ENCODE measurements around the gene DEPDC5.

DEPDC5 gene

DNA sequence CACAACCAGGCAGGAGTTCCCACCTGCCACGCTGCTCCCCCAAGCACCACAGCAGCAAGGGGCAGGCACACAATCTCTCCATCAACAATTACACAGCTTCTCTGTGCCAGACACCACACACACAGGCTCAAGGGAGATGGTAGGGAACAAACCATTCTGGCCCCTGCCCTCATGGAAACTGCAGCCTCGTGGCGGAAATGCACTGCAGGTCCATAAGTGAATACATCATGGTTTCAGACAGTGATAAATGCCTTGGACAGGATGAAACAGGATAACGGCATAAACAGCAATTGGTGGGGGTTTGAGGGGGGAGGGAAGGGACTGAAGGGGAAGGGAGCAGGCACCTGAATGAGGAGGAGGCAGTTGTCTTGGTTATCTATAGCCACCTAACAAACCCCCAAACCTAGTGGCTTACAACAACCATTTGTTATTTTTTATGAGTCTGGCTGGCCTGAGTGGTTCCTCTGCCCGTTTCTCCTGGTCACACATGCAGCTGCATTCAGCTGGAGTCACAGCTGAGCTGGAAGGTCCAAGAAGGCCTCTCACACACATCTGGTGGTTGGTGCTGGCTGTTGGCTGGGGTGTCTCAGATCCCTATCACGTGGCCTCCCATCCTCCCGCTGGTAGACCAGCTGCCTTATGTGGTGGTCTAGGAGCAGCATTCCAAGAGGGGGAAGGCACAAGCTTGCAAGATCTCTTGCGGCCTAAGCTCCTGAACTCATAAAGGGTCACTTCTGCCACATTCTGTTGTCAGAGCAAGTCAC is 175.5 kb downstream of the DEPDC5 start:
- DNase-seq = no peak

DNA sequence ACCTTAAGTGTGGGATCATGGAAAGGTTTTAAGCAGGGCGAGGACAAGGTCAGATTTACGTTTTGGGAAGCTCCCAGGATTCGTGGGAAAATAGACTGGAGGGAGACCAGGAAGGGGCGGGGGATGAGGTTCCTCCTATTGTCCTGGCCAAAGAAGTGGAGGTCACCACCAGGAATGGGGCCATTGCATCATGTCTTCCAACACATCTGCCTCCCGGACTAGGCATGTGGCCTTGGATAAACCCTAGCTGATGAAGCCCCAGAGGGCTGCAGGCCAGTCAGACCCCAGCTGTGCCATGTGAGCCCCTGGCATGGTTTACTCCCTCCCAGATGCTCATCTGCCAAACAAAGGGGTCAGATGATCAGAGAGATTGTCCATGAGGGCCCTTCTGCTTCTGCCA is 179.0 kb downstream of the DEPDC5 start:
- no peak for DNase-seq

GRCh38 chr22:31933406-31933805 is 179.6 kb downstream of the DEPDC5 start:
- DNase-seq = no peak

GRCh38 chr22:31933816-31934482 is 180.1 kb downstream of the DEPDC5 start:
- no peak for DNase-seq

- no peak for DNase-seq
These were observed 182.3 kb downstream of the DEPDC5 start for GRCh38 chr22:31935961-31936635.

- DNase-seq = no peak
These were observed 183.5 kb downstream of the DEPDC5 start for GRCh38 chr22:31937341-31937740.

- no peak for DNase-seq
These were observed 184.5 kb downstream of the DEPDC5 start for GRCh38 chr22:31938296-31938695.

DNA sequence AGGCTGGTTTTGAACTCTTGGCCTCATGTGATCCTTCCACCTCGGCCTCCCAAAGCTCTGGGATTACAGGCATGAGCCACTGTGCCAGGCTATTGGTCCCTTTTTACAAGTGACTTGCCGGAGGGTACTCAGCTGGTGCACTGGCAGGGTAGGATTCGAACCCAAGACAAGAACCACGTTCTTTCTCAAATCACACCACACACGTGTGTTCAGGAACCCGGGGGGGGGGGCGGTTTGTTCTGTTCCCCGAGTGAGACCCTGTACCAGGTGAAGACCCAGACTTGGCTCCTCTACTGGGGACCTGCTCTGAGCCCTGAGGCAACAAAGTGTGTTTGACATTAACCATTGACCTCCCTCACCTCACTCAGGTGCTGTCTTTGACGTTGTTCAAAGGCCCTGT is 186.7 kb downstream of the DEPDC5 start:
- DNase-seq = no peak

DNA sequence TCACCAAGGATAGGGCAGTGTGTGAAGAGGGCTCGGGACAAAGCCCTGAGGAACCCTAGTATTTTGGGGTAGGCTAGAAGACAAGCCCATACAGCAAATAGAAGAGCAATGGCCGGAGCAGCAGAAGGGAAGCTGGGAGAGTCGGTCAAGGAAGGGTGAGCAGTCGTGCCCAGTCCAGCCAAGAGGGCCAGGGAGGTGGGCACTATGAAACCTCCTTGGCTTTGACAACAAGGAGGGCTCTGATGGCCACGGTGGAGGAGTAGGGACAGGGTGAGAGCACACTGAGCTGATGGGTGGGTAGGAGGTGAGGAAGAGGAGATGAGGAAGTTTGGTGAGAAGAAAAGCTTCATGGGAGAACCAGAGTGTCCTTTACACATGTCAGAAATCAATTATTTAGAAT is 188.3 kb downstream of the DEPDC5 start:
- no peak for DNase-seq

- DNase-seq = no peak
These were observed 189.6 kb downstream of the DEPDC5 start for GRCh38 chr22:31943206-31943977.

DNA sequence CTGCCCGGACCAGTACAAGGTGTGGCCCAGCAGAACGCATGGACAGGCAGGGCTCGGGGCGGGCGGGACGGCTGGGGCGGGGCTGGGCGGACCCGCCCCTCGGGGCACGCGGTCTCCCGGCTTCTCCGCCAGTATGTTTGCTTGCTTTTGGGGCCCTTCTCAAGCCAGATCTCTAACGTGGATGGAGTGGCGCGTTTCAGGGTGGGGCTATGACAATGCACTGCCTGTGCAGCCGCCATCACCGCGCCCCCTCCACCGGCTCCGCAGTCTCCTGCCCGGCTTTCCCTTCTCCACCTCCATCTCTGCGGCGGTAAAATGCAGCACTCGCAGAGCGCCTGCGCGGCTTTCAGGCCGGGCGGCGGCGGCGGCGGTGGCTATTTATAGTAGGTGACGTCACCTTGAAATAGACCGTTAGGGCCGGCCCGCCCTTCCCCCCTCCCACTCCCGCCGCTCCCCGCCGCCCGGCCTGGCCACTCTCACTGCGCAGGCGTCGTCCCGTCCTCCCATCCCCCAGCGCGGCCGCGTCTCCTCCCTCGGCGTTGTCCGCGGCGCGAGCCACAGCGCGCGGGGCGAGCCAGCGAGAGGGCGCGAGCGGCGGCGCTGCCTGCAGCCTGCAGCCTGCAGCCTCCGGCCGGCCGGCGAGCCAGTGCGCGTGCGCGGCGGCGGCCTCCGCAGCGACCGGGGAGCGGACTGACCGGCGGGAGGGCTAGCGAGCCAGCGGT is 190.3 kb downstream of the DEPDC5 start, which contains the start of gene YWHAH:
Gene YWHAH, plus strand, starts transcription at position 558 of the 722 bp plus-strand sequence. CDS start 199 bp downstream, outside the sequence.
- DNase-seq = peak; percentile 86

DNA sequence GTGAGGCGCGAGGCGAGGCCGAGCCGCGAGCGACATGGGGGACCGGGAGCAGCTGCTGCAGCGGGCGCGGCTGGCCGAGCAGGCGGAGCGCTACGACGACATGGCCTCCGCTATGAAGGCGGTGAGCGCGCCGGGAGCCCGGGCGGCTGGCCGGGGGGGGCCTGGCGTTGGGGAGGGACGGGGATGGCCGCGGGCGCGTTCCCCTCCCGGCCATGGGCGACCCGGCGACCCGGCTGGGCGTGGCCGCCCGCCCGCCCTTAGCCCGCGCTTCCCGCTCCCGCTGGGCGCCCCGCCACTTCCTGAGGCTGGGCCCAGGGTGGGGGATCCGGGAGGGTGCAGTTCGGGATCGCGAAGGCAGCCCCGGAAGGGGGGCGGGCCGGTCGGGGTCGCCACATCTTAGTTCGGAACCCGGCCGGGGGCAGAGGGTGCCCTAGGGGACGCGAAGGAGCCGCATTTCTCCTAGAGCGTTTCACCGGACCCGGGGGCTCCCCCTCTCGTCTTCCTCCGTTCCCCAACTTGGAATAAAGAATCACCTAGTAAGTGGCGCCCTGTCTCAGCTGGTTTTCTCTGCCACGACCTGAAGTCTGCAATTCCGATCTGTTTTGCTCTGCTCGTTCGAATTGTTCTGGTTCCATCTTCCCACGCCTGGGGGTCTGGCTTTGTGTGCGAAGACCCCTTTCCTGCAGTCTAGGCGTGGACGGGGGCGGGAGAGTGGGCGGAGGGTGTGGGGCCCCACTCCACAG is 191.1 kb downstream of the DEPDC5 start:
- DNase-seq = peak; percentile 51

DNA sequence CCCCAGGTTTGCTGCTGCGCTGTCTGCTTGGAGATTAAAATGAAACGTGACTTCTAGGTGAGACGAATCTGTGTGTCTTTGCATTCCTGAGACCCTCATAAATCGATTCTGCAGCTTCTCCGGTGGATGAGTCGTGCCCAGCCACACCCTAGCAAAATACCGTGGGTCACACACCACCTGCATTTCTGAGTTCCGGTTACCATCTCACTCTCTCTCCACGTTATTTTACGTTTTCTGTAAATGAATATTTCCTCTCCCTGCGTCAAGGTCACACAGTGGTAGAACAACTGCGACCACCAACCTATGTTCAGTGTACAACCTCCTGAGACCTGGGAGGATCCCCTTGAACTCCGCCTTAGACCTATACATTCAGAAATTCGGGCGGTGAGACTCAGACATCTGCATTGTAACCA is 191.6 kb downstream of the DEPDC5 start:
- no peak for DNase-seq

- no peak for DNase-seq
These were observed 192.3 kb downstream of the DEPDC5 start for GRCh38 chr22:31945971-31946680.

DNA sequence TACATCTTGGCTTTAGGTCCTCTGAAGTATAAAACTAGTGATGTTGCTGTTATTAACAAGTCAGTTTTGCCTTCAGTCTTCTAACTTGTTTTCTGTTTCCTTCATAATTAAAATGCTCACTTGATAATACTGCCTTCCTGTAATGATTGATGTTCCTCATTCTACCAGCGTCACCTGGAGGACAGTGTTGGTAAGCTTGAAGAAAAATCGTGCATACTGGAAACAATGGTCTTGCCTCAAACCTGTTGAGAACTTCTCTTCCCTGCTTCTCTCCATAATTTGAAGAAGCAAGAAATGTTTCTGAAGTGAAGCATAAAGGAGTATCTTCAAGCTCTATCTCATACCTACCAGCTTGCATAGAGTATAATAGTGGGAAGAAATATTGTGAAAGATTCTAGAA is 193.5 kb downstream of the DEPDC5 start:
- DNase-seq = no peak

GRCh38 chr22:31948002-31948401 is 194.2 kb downstream of the DEPDC5 start:
- DNase-seq = no peak

- DNase-seq = no peak
These were observed 196.4 kb downstream of the DEPDC5 start for GRCh38 chr22:31950226-31950625.

DNA sequence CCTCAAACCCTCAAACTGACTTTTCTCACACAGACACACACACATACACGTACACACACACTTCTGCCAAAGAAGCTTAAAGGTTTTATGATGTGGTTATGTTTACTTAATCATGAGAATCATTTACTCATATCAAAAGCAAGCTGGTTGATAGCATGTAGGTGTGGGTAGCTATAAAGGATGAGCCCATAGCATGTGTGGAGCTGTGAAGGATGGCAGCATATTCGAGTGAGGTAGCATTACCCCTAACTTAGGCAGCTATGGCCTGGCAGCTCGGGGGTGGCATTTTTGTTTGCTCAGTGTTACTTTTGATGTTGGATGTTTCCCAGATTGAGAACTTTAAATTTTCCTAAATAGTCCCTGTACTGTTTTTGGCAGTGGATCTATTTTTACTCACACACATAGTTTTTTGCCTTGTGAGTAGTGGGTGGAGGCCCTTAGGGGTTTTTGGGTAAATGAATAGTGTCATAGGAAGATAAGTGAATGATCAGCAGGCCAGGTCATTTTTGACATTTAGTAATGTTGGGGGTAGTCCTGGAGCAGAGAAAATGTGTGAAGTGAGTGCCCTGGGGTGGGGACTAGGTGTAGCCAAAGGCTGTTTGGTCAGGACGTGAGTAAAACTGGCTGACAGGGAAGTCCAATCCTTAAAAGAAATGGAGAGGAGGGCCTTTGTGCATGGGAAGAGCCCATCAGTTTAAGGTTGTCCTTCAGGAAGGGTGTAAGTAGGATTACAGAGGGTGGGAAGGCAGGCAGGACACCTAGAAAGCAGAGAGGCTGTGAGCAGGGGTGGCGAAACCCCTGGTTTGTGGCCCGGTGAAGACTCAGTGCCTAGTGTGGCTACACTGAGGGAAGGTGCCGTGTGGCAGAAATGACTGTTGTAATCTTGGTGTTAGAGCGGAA is 197.6 kb downstream of the DEPDC5 start:
- no peak for DNase-seq

DNA sequence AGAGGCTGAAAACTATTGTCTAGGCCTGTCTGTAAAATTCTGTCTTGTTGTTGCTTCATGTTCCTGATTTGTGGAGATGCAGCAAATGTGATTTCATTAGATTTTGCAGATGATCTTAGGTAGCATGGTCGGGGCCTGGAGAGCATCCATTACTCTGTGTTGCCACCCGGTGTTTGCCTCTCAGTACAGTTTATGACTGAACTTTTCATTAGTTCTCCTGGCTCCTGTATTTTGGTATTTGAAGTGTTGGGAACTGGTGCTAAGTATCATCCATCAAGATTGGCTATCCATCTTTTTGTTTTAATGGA is 198.2 kb downstream of the DEPDC5 start:
- no peak for DNase-seq

DNA sequence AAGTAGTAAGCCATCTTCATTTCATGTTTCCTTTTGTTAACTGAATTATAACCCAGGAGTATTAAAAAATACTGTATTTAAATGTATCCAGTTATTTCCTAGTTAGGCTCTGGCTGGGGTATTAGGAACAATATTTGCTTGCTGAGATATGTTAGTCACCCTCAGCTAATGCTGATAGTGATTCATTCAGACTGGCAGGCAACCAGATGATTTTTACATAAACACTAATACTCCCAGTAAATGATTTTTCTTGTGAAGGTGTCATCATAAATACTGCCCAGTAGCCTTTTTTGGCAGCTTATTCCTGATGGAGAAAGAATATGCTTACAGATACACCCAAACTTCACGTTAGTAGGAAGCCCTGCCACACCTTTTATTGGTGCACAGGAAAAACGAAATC is 198.7 kb downstream of the DEPDC5 start:
- no peak for DNase-seq
